ENCODE data around the gene RASA3.

Gene RASA3

GRCh38 chr13:114097893-114098688 is 34.3 kb downstream of the RASA3 start:
- DNase-seq = no peak

- DNase-seq = no peak
Measured at GRCh38 chr13:114097212-114097892, 35.1 kb downstream of the RASA3 start.

- DNase-seq = no peak
Measured at GRCh38 chr13:114096811-114097211, 35.6 kb downstream of the RASA3 start.

GRCh38 chr13:114096031-114096485 is 36.4 kb downstream of the RASA3 start:
- no peak for DNase-seq

- no peak for DNase-seq
Measured at GRCh38 chr13:114095486-114095885, 36.9 kb downstream of the RASA3 start.

GRCh38 chr13:114093118-114093517 is 39.3 kb downstream of the RASA3 start:
- no peak for DNase-seq

- DNase-seq = no peak
Measured at GRCh38 chr13:114092468-114092867, 40.0 kb downstream of the RASA3 start.

- DNase-seq = no peak
Measured at GRCh38 chr13:114090476-114090875, 41.9 kb downstream of the RASA3 start.

GRCh38 chr13:114089751-114090400 is 42.5 kb downstream of the RASA3 start:
- no peak for DNase-seq

- no peak for DNase-seq
Measured at GRCh38 chr13:114089341-114089740, 43.1 kb downstream of the RASA3 start.

- DNase-seq = no peak
Measured at GRCh38 chr13:114088863-114089262, 43.6 kb downstream of the RASA3 start.

- DNase-seq = no peak
Measured at GRCh38 chr13:114088234-114088633, 44.2 kb downstream of the RASA3 start.

GRCh38 chr13:114087430-114087829 is 45.0 kb downstream of the RASA3 start:
- no peak for DNase-seq

- DNase-seq = no peak
Measured at GRCh38 chr13:114082849-114083645, 49.4 kb downstream of the RASA3 start.

- no peak for DNase-seq
Measured at GRCh38 chr13:114081761-114082681, 50.4 kb downstream of the RASA3 start.

GRCh38 chr13:114080739-114081561 is 51.5 kb downstream of the RASA3 start:
- no peak for DNase-seq

GRCh38 chr13:114079601-114080536 is 52.6 kb downstream of the RASA3 start:
- DNase-seq = no peak

GRCh38 chr13:114078461-114079451 is 53.7 kb downstream of the RASA3 start:
- DNase-seq = no peak
